ENCODE measurements around the gene SPRYD7.

SPRYD7 gene

GRCh38 chr13:49936968-49937273, 781 bp upstream of the SPRYD7 start:
- TF ChIP-seq CREB1 (IDR thresholded peaks at IDR 0.05; ENCODE audit: low read depth) (no peak), NFIC (IDR thresholded peaks at IDR 0.05) (no peak), EGR1 (IDR thresholded peaks at IDR 0.05) (0 out of 2 replicates have a peak, but pooled peaks have one; percentile 11), RAD21 (IDR thresholded peaks at IDR 0.05; ENCODE audit: low read depth) (no peak), TCF12 (IDR thresholded peaks at IDR 0.05; ENCODE audit: low read depth) (no peak)

- TF ChIP-seq YY1 (IDR thresholded peaks at IDR 0.05; ENCODE audit: low read depth) (no peak; the same call in 1 of the 2 replicates), NFIC (IDR thresholded peaks at IDR 0.05) (no peak), CREB1 (IDR thresholded peaks at IDR 0.05; ENCODE audit: low read depth) (no peak), USF1 (IDR thresholded peaks at IDR 0.05) (no peak), TAF1 (IDR thresholded peaks at IDR 0.05; ENCODE audit: low read depth) (peak; percentile 10; the same call in 1 of the 2 replicates)
Measured at GRCh38 chr13:49935171-49936074, 717 bp downstream of the SPRYD7 start.

GRCh38 chr13:49933511-49933910, 2.6 kb downstream of the SPRYD7 start:
- TF ChIP-seq TCF12 (IDR thresholded peaks at IDR 0.05; ENCODE audit: low read depth) (no peak), ZBTB7A (IDR thresholded peaks at IDR 0.05; ENCODE audit: low read depth) (no peak), YY1 (IDR thresholded peaks at IDR 0.05; ENCODE audit: low read depth) (no peak)

GRCh38 chr13:49932868-49933267, 3.3 kb downstream of the SPRYD7 start:
- TF ChIP-seq TCF12 (IDR thresholded peaks at IDR 0.05; ENCODE audit: low read depth), result no peak
- TF ChIP-seq ZBTB7A (IDR thresholded peaks at IDR 0.05; ENCODE audit: low read depth), result no peak
- TF ChIP-seq FOXM1 (IDR thresholded peaks at IDR 0.05; ENCODE audit: borderline replicate concordance, low read depth), result no peak
- no peak for TF ChIP-seq CEBPB (IDR thresholded peaks at IDR 0.05)
- TF ChIP-seq TEAD4 (IDR thresholded peaks at IDR 0.05), result no peak
- no peak for TF ChIP-seq RAD21 (IDR thresholded peaks at IDR 0.05; ENCODE audit: low read depth)
- TF ChIP-seq YY1 (IDR thresholded peaks at IDR 0.05; ENCODE audit: low read depth), result no peak
- TF ChIP-seq MAX (IDR thresholded peaks at IDR 0.05), result no peak
- TF ChIP-seq TAF1 (IDR thresholded peaks at IDR 0.05; ENCODE audit: low read depth), result no peak
- TF ChIP-seq EGR1 (IDR thresholded peaks at IDR 0.05), result no peak
- no peak for TF ChIP-seq USF1 (IDR thresholded peaks at IDR 0.05)
- no peak for TF ChIP-seq CREB1 (IDR thresholded peaks at IDR 0.05; ENCODE audit: low read depth)

- TF ChIP-seq YY1 (IDR thresholded peaks at IDR 0.05; ENCODE audit: low read depth) (no peak), REST (IDR thresholded peaks at IDR 0.05; ENCODE audit: low read depth) (no peak), EP300 (IDR thresholded peaks at IDR 0.05; ENCODE audit: borderline replicate concordance) (no peak), CEBPB (IDR thresholded peaks at IDR 0.05) (no peak), USF1 (IDR thresholded peaks at IDR 0.05) (no peak), TCF12 (IDR thresholded peaks at IDR 0.05; ENCODE audit: low read depth) (no peak), TEAD4 (IDR thresholded peaks at IDR 0.05) (no peak), MAX (IDR thresholded peaks at IDR 0.05) (no peak), CREB1 (IDR thresholded peaks at IDR 0.05; ENCODE audit: low read depth) (no peak), ZBTB7A (IDR thresholded peaks at IDR 0.05; ENCODE audit: low read depth) (no peak), NFIC (IDR thresholded peaks at IDR 0.05) (no peak), RAD21 (IDR thresholded peaks at IDR 0.05; ENCODE audit: low read depth) (no peak)
Measured at GRCh38 chr13:49932066-49932465, 4.1 kb downstream of the SPRYD7 start.

GRCh38 chr13:49927755-49928154, 8.4 kb downstream of the SPRYD7 start:
- no peak for TF ChIP-seq USF1 (IDR thresholded peaks at IDR 0.05)
- no peak for TF ChIP-seq REST (IDR thresholded peaks at IDR 0.05; ENCODE audit: low read depth)
- no peak for TF ChIP-seq TEAD4 (IDR thresholded peaks at IDR 0.05)
- TF ChIP-seq CEBPB (IDR thresholded peaks at IDR 0.05), result no peak
- TF ChIP-seq YY1 (IDR thresholded peaks at IDR 0.05; ENCODE audit: low read depth), result no peak
- TF ChIP-seq EP300 (IDR thresholded peaks at IDR 0.05; ENCODE audit: borderline replicate concordance), result no peak
- no peak for TF ChIP-seq TCF12 (IDR thresholded peaks at IDR 0.05; ENCODE audit: low read depth)
- no peak for TF ChIP-seq CREB1 (IDR thresholded peaks at IDR 0.05; ENCODE audit: low read depth)
- TF ChIP-seq RAD21 (IDR thresholded peaks at IDR 0.05; ENCODE audit: low read depth), result no peak
- TF ChIP-seq NFIC (IDR thresholded peaks at IDR 0.05), result no peak

All from Ishikawa (cell line).